NCI-H82 treated with DMSO at 0.1 percent for 48 hours (cell line): Measurements from ENCODE around the gene KEL.

Experiments used
- DNase-seq: peaks from one replicate; lab custom pipeline; 2025; ENCODE audit not compliant: unreplicated experiment; lab: John Stamatoyannopoulos, UW

Gene KEL

GRCh38 chr7:142930126-142930730, 31.9 kb downstream of the KEL start:
- no peak for DNase-seq

- DNase-seq = no peak
Measured at GRCh38 chr7:142927949-142928348, 34.2 kb downstream of the KEL start.

- no peak for DNase-seq
Measured at GRCh38 chr7:142927085-142927745, 34.9 kb downstream of the KEL start.

- no peak for DNase-seq
Measured at GRCh38 chr7:142925413-142925812, 36.8 kb downstream of the KEL start.

GRCh38 chr7:142923391-142923790, 38.8 kb downstream of the KEL start:
- DNase-seq = no peak

- DNase-seq = no peak
Measured at GRCh38 chr7:142919656-142920055, 42.5 kb downstream of the KEL start.

- no peak for DNase-seq
Measured at GRCh38 chr7:142918901-142919300, 43.3 kb downstream of the KEL start.

GRCh38 chr7:142917447-142917846, 44.7 kb downstream of the KEL start:
- DNase-seq = no peak

- no peak for DNase-seq
Measured at GRCh38 chr7:142916508-142916907, 45.7 kb downstream of the KEL start.

GRCh38 chr7:142915315-142915714, 46.8 kb downstream of the KEL start:
- no peak for DNase-seq

- DNase-seq = no peak
Measured at GRCh38 chr7:142914121-142914520, 48.0 kb downstream of the KEL start.

GRCh38 chr7:142913566-142913965, 48.6 kb downstream of the KEL start:
- DNase-seq = no peak

- DNase-seq = no peak
Measured at GRCh38 chr7:142913051-142913450, 49.1 kb downstream of the KEL start.

GRCh38 chr7:142910481-142910880, 51.7 kb downstream of the KEL start:
- DNase-seq = no peak

GRCh38 chr7:142910031-142910433, 52.1 kb downstream of the KEL start:
- no peak for DNase-seq

GRCh38 chr7:142908921-142909890, 53.0 kb downstream of the KEL start:
- peak; percentile 1 for DNase-seq

GRCh38 chr7:142908290-142908689, 53.9 kb downstream of the KEL start:
- no peak for DNase-seq

- no peak for DNase-seq
Measured at GRCh38 chr7:142906643-142907042, 55.5 kb downstream of the KEL start.

- no peak for DNase-seq
Measured at GRCh38 chr7:142905759-142906158, 56.4 kb downstream of the KEL start.

GRCh38 chr7:142904128-142904527, 58.0 kb downstream of the KEL start:
- DNase-seq = no peak

GRCh38 chr7:142901426-142902259, 60.5 kb downstream of the KEL start:
- no peak for DNase-seq
